Smooth muscle cell of the brain vasculature (primary cell): Measurements from ENCODE around the gene MARVELD3.

Source experiments
- DNase-seq: peaks from one replicate; pipeline ENCODE4 v3.0.0-alpha.2; 2012; ENCODE audit warnings: low read depth, low spot score

MARVELD3 gene

GRCh38 chr16:71622088-71622487 is 3.9 kb upstream of the MARVELD3 start:
- DNase-seq = no peak

GRCh38 chr16:71623597-71623996 is 2.4 kb upstream of the MARVELD3 start:
- no peak for DNase-seq

GRCh38 chr16:71625113-71625850 is 702 bp upstream of the MARVELD3 start:
- no peak for DNase-seq

DNA sequence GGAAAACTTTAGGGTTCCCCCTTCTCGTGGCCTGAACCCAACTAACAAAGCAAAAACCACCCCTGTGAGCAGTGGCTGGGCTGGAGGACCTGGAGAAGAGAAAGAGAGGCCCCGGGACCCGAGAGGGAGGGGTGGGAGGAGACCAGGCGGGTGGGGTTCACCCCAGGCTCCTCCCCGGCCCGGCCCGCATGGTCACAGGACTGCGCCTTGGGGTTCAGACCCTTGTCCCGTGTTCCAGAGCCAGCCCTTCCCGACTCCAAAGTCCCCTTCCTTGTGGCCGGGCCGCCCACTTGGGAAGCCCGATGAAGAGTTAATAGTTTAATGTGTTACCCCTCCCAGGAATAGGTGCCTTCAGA is 852 bp downstream of the MARVELD3 start:
- DNase-seq = no peak

- no peak for DNase-seq
Measured at GRCh38 chr16:71627731-71628181, 1.8 kb downstream of the MARVELD3 start.

DNA sequence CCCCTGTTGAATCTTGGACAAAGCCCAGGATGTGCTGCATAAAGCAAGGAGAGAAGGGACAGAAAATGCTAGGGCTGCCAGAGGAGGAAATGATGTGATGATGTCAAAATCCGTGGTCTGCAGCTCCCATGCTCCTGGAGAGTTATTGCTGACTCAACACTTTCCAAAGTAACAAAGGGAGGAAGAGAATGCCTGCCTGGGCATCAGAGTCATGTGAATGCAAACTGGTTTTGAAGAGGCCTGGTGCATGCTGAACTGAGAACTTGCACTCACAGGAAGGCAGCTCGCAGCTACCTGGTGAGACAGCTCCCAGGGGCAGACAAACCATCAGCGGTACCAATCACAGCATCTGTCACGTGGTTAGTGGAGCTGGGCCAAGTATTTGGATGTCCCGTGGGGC is 2.8 kb downstream of the MARVELD3 start:
- peak; percentile 92 for DNase-seq

- DNase-seq = no peak
Measured at GRCh38 chr16:71629278-71630016, 3.5 kb downstream of the MARVELD3 start.

- DNase-seq = no peak
Measured at GRCh38 chr16:71630808-71631207, 4.8 kb downstream of the MARVELD3 start.

GRCh38 chr16:71631776-71632175 is 5.8 kb downstream of the MARVELD3 start:
- no peak for DNase-seq

- no peak for DNase-seq
Measured at GRCh38 chr16:71635632-71636031, 9.6 kb downstream of the MARVELD3 start.

GRCh38 chr16:71637398-71637797 is 11.4 kb downstream of the MARVELD3 start:
- DNase-seq = peak; percentile 90

- peak; percentile 39 for DNase-seq
Measured at GRCh38 chr16:71645450-71645849, 19.5 kb downstream of the MARVELD3 start.

DNA sequence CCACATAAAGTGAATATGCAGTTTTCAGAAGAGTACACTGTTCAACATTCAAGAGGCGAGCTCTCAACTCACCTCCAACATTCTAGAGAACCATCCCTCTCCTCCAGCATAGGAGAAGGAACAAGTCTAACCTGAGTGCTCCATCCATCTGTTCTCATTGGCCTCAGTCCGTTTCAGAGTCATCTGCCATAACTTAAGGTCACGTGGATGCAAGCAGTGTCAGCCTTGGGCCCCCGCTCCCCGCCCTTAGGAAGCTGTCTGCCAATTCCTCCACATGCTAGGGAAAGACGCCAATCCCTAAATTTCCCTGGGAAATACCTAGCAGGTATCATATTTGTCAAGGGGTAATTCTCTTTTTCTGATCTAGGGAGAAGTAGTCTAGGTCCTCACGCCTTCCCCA is 21.4 kb downstream of the MARVELD3 start:
- no peak for DNase-seq

DNA sequence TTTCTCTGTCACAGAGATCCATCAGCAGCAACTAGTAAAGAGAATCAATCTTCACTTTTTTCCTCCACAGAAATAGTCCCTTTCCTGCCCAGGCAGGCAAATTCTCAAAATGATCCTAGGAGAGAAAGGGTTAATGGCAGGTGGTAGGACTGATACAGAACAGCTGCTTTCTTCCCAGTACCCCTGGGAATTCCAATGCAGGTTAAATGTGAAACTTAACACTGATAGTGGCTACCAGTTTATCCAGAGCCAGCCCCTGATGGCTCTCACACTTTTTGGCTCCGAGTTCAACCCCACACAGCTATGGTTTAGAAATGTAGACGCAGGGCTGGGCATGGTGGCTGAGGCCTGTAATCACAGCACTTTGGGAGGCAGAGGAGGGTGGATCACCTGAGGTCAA is 22.2 kb downstream of the MARVELD3 start:
- no peak for DNase-seq

- no peak for DNase-seq
Measured at GRCh38 chr16:71648921-71649320, 22.9 kb downstream of the MARVELD3 start.

GRCh38 chr16:71649704-71650103 is 23.7 kb downstream of the MARVELD3 start:
- DNase-seq = no peak

DNA sequence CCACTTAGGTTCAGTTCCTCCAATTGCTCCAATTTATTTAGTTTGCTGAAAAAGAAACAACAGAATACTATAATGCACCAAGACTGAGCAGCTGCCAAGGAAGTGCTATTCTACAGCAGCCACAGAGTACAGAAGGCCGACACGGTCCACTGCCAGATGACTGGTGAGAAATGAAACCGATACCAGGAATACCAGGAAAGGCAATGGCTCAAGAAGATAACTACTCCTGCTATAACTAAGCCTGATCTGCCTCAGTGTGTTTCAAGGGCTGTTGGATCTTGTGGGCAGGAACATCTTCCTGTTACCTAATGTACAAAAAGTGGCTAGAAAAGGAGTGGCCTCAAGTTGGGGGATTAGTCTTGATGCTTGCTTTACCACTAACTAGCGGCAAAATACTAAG is 32.8 kb downstream of the MARVELD3 start:
- DNase-seq = no peak

GRCh38 chr16:71659471-71659870 is 33.5 kb downstream of the MARVELD3 start:
- DNase-seq = no peak

DNA sequence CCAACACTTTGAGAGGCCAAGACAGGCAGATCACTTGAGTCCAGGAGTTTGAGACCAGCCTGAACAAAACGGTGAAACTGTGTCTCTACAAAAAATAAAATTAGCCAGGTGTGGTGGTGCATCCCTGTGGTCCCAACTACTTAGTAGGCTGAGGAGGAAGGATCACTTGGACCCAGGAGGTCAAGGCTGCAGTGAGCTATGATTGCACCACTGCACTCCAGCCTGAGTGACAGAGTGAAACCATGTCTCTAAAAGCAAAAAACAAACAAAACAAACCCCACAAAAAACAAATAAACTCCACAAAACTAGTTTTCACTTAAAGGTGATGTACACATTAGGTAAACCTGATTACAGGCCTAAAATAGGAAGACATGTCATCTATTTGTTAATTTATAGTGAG is 40.3 kb downstream of the MARVELD3 start:
- no peak for DNase-seq

DNA sequence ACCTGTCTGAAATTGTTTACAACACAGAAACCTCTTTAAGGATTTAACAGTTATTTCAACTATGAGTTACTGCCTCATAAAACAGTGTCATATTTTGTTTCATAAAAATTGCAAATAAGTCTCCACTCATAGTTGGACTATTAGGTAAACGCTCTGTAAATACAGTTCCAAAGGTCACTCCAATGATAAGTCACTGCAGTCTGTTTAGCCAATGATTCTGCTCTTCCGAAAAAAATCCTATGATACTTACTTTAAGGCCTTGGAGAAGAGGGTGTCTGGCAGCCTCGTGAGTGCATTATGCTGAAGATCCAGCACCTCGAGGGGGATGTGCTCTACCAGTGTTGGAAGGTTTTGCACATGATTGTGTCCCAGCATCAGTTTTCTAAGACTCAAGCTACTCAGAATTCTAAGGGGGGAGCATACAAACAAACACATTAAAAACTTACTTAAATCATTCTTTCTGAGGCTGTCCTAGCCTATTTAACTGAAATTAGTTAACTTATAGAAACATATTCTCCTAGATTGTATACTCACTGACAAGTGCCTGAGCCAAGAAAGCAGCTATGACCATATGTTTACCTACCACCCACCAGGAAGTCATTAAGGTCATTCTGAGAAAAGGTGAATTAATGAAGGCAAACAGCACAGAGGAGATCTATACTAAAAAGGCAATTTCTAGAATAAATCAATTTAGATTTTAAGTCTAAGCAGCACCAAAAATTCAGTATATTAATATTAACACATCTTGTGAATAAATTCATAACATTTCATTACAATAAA is 41.1 kb downstream of the MARVELD3 start:
- DNase-seq = no peak

DNA sequence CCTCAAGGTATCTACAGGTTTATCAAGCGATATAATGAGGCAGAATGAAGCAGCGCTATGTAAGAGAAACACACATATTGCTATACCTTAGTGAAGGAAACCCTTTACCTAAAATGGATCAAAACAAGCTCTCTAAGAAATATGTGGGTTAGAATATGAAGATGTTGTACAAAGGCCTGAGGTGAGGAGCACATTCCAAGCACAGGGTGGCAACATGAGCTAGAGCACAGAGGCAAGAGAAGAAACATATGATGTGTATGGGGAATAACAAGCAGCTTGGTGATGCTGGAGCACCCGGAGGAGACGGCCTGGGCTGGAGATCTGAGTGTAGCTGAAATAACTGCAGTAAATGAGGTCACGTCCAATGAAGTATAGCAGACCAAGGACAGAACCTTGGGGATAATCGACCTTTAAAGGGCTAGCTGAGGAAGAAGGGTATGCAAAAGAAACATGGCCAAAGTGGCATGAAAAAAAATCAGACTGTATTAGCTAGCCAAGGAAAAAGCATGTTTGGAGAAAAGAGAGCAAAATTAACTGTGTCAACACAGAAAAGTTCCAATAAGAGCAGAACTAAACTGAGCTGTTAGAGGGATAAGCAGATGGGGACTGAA is 44.0 kb downstream of the MARVELD3 start:
- DNase-seq = no peak

DNA sequence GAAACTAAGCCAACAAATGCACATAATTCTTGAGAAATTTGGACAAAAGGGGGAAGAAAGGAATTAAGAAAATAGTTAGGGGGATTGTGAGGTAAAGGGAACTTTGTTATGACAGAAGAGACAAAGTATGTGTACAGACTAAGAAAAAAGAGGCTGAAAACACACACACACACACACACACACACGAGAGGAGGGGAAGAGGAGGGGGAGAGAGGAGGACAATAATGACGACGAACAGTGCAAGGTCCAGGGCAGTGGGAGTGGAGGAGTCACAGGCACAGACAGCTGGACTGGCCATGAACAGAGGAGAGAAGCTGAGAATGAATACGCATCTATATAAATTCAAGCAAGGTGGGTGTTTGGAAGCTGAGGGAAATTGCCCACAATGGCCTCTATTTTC is 44.6 kb downstream of the MARVELD3 start:
- DNase-seq = no peak
